HCT116 (cell line): ENCODE data around the gene CHD2. TPM values are rescaled to one million over a fixed set of nuclear protein-coding genes. Genes with fewer than 3 reads are reported as not detected.

Experiments
- ATAC-seq: fragments of 200-7000 bp; cut with Tn5 transposase; 2 replicates; pipeline ENCODE4 v1.9.1; 2020; ENCODE audit warnings: mild to moderate bottlenecking, moderate library complexity
- BruUV-seq: library from RNA; stranded (reverse); fragments of 400-500 nt; replicated peaks from 2 replicates; lab custom pipeline; 2021; lab: Mats Ljungman, UMichigan
- CTCF ChIA-PET: fragments of 300-600 bp; sonication (Branson Sonifier 250); formaldehyde crosslinking; loops from one replicate; lab custom pipeline; 2021; ENCODE audit warnings: antibody characterized with exemption; lab: Charles Lee
- POLR2A ChIA-PET: fragments of 300-600, 350-600 bp; sonication (Branson Sonifier 250); formaldehyde crosslinking; loops from one replicate; lab custom pipeline; 2021; ENCODE audit warnings: antibody characterized with exemption; lab: Charles Lee
- RAD21 ChIA-PET, 2 experiments: fragments of 300-600 bp; sonication (Branson Sonifier 250); formaldehyde crosslinking; loops; one replicate each; lab custom pipeline; 2023; ENCODE audit warnings: low total read pairs in 2 of 2; ENCODE audit not compliant: uncharacterized antibody in 2 of 2, unreplicated experiment in 2 of 2, low non-redundant PET in 1 of 2; lab: Charles Lee
- DNase-seq: peaks from one replicate; pipeline ENCODE4 v3.0.0-alpha.2; 2010; ENCODE audit warnings: low read depth, low spot score
- H2AFZ ChIP-seq: fragments of 200-600 bp; shearing (Covaris generic), sonication (generic); 2 replicates; pipeline ENCODE4 v1.6.1; 2017; ENCODE audit warnings: low read depth, mixed run types, mixed read lengths, antibody characterized with exemption, low read length; ENCODE audit not compliant: poor library complexity, severe bottlenecking
- H3K27ac ChIP-seq: 2 replicates; pipeline ENCODE4 v1.5.1; 2012; ENCODE audit warnings: low read depth, low read length
- H3K27me3 ChIP-seq: fragments of 200-600 bp; sonication (generic); 2 replicates; pipeline ENCODE4 v1.6.1; 2016; ENCODE audit warnings: mixed run types, low read length, mixed read lengths; ENCODE audit not compliant: insufficient read depth
- H3K36me3 ChIP-seq, 2 experiments: fragments of 200-500 bp in 1 of 2; fragments of 200-600 bp in 1 of 2; sonication (Bioruptor generic) in 1 of 2; sonication (generic) in 1 of 2; 2 replicates each; pipeline versions ENCODE4 v1.5.1 to v1.6.1; 2014 to 2016; ENCODE audit warnings: low read length in 2 of 2, inconsistent platforms in 1 of 2, mixed read lengths in 1 of 2, mixed run types in 1 of 2; ENCODE audit not compliant: insufficient read depth in 2 of 2, control insufficient read depth in 1 of 2
- H3K4me1 ChIP-seq, 2 experiments: fragments of 200-600 bp in 1 of 2; sonication (generic) in 1 of 2; 2 replicates each; pipeline versions ENCODE4 v1.5.1 to v1.6.1; 2012 to 2017; ENCODE audit warnings: low read length in 2 of 2, inconsistent platforms in 1 of 2, mild to moderate bottlenecking in 1 of 2, mixed read lengths in 1 of 2, mixed run types in 1 of 2, moderate library complexity in 1 of 2; ENCODE audit not compliant: insufficient read depth in 2 of 2, control insufficient read depth in 1 of 2
- H3K4me2 ChIP-seq: fragments of 200-600 bp; sonication (generic); 2 replicates; pipeline ENCODE4 v1.6.1; 2017; ENCODE audit warnings: mixed run types, low read length, mixed read lengths
- H3K4me3 ChIP-seq, 2 experiments: fragments of 200-600 bp in 1 of 2; sonication (generic) in 1 of 2; replicated peaks in 1 of 2; 2 replicates each; pipeline ENCODE4 v1.5.1; 2011 to 2016; ENCODE audit warnings: low read length in 2 of 2, control low read depth in 1 of 2, low read depth in 1 of 2, mild to moderate bottlenecking in 1 of 2, mixed read lengths in 1 of 2, mixed run types in 1 of 2
- H3K79me2 ChIP-seq: fragments of 200-600 bp; sonication (generic); 2 replicates; pipeline ENCODE4 v1.6.1; 2017; ENCODE audit warnings: mild to moderate bottlenecking, mixed run types, low read length, moderate library complexity, mixed read lengths; ENCODE audit not compliant: insufficient read depth
- H3K9ac ChIP-seq: fragments of 200-600 bp; sonication (generic); 2 replicates; pipeline ENCODE4 v1.6.1; 2016; ENCODE audit warnings: low read length, mixed read lengths
- H3K9me2 ChIP-seq: fragments of 200-600 bp; sonication (generic), shearing (Covaris generic); 2 replicates; pipeline ENCODE4 v1.6.1; 2017; ENCODE audit warnings: mixed run types, mild to moderate bottlenecking, moderate library complexity; ENCODE audit not compliant: insufficient read depth
- H3K9me3 ChIP-seq, 2 experiments: fragments of 200-500 bp in 1 of 2; fragments of 200-600 bp in 1 of 2; sonication (Bioruptor generic) in 1 of 2; sonication (generic) in 1 of 2; 2 replicates each; pipeline ENCODE4 v1.6.1; 2014 to 2017; ENCODE audit warnings: low read length in 2 of 2, mixed read lengths in 2 of 2, inconsistent platforms in 1 of 2, low read depth in 1 of 2, mild to moderate bottlenecking in 1 of 2, mixed run types in 1 of 2, moderate library complexity in 1 of 2; ENCODE audit not compliant: control insufficient read depth in 1 of 2, insufficient read depth in 1 of 2
- H4K20me1 ChIP-seq: fragments of 200-600 bp; sonication (generic), shearing (Covaris generic); 2 replicates; pipeline ENCODE4 v1.6.1; 2017; ENCODE audit warnings: mixed run types, mild to moderate bottlenecking, moderate library complexity; ENCODE audit not compliant: insufficient read depth
- ATF3 ChIP-seq: IDR thresholded peaks from 2 replicates; pipeline ENCODE4 v1.6.1; 2012
- CBX3 ChIP-seq: IDR thresholded peaks from 2 replicates; pipeline ENCODE4 v1.6.1; 2012; ENCODE audit warnings: low read depth
- EZH2 ChIP-seq: fragments of 200-600 bp; sonication (generic); IDR thresholded peaks from 2 replicates; pipeline ENCODE4 v1.6.1; 2017; ENCODE audit warnings: antibody characterized with exemption, mixed run types
- FOSL1 ChIP-seq: IDR thresholded peaks from 2 replicates; pipeline ENCODE4 v1.6.1; 2012; ENCODE audit warnings: low read depth
- JUND ChIP-seq: IDR thresholded peaks from 2 replicates; pipeline ENCODE4 v1.6.1; 2012
- POLR2A ChIP-seq: IDR thresholded peaks from 2 replicates; pipeline ENCODE4 v1.7.0; 2011; ENCODE audit warnings: borderline replicate concordance; ENCODE audit not compliant: insufficient read depth, insufficient read length; ENCODE audit errors: extremely low read depth
- POLR2AphosphoS5 ChIP-seq: IDR thresholded peaks from 2 replicates; pipeline ENCODE4 v1.6.1; 2011; ENCODE audit warnings: mild to moderate bottlenecking, low read depth, low read length, moderate library complexity
- RAD21 ChIP-seq: IDR thresholded peaks from 2 replicates; pipeline ENCODE4 v1.6.1; 2012; ENCODE audit warnings: low read depth, mild to moderate bottlenecking
- SIN3A ChIP-seq: IDR thresholded peaks from 2 replicates; pipeline ENCODE4 v1.6.1; 2012; ENCODE audit warnings: low read depth
- YY1 ChIP-seq: IDR thresholded peaks from 2 replicates; pipeline ENCODE4 v1.6.1; 2011; ENCODE audit warnings: low read length, low read depth, moderate library complexity, mild to moderate bottlenecking; ENCODE audit not compliant: insufficient replicate concordance; ENCODE audit errors: extremely low read depth
- intact Hi-C: fragments of 100-400 bp; cut with micrococcal nuclease; formaldehyde crosslinking; loops from 2 replicates; pipeline ENCODE4 v1.10.0; 2022
- total RNA-seq: library from RNA; stranded (reverse); gene quantifications from one replicate; pipeline ENCODE4 v1.2.1, GENCODE V29; 2021; ENCODE audit not compliant: unreplicated experiment
- TF ChIP-seq, protein P1 (sequence below), 3 experiments: fragments of 200-600 bp in 1 of 3; sonication (generic) in 1 of 3; IDR thresholded peaks in 2 of 3; conservative IDR thresholded peaks in 1 of 3; 2 replicates each; pipeline ENCODE4 v1.5.1; 2012 to 2017; ENCODE audit warnings: low read depth in 2 of 3, low read length in 2 of 3, antibody characterized with exemption in 1 of 3, borderline replicate concordance in 1 of 3, control low read depth in 1 of 3, mild to moderate bottlenecking in 1 of 3, mixed read lengths in 1 of 3, mixed run types in 1 of 3, moderate library complexity in 1 of 3; ENCODE audit not compliant: insufficient read depth in 1 of 3
- TF ChIP-seq, protein P2 (sequence below): IDR thresholded peaks from 2 replicates; pipeline ENCODE4 v1.6.1; 2012; ENCODE audit warnings: low read depth
- TF ChIP-seq, protein P3 (sequence below): IDR thresholded peaks from 2 replicates; pipeline ENCODE4 v1.6.1; 2011; ENCODE audit warnings: mild to moderate bottlenecking, low read length, moderate library complexity; ENCODE audit not compliant: insufficient replicate concordance; ENCODE audit errors: extremely low read depth

Gene CHD2
- total RNA-seq, 1 experiment from 2014 or later = 116 TPM

GRCh38 chr15:93047621-93048425, 147.7 kb downstream of the CHD2 start (continued):
- TF ChIP-seq, protein P1, sequence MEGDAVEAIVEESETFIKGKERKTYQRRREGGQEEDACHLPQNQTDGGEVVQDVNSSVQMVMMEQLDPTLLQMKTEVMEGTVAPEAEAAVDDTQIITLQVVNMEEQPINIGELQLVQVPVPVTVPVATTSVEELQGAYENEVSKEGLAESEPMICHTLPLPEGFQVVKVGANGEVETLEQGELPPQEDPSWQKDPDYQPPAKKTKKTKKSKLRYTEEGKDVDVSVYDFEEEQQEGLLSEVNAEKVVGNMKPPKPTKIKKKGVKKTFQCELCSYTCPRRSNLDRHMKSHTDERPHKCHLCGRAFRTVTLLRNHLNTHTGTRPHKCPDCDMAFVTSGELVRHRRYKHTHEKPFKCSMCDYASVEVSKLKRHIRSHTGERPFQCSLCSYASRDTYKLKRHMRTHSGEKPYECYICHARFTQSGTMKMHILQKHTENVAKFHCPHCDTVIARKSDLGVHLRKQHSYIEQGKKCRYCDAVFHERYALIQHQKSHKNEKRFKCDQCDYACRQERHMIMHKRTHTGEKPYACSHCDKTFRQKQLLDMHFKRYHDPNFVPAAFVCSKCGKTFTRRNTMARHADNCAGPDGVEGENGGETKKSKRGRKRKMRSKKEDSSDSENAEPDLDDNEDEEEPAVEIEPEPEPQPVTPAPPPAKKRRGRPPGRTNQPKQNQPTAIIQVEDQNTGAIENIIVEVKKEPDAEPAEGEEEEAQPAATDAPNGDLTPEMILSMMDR (IDR thresholded peaks at IDR 0.05 in 2 of 3, conservative IDR thresholded peaks at IDR 0.05 in 1 of 3; ENCODE audit: borderline replicate concordance in 1 of 3, insufficient read depth in 1 of 3, low read depth in 2 of 3, low read length in 2 of 3) = no peak

GRCh38 chr15:93048426-93048721, 148.2 kb downstream of the CHD2 start:
- intact Hi-C loops = no loop called here
- CTCF ChIA-PET = interaction anchor here (0.6 kb wide), 1 partner anchor 10 kb away, joined by 3 read pairs; no protein-coding TSS in a partner anchor
- H2AFZ ChIP-seq = no peak overlapping the region
- TF ChIP-seq POLR2A = no peak
- no peak for TF ChIP-seq JUND
- no peak for TF ChIP-seq YY1
- TF ChIP-seq, protein P2, sequence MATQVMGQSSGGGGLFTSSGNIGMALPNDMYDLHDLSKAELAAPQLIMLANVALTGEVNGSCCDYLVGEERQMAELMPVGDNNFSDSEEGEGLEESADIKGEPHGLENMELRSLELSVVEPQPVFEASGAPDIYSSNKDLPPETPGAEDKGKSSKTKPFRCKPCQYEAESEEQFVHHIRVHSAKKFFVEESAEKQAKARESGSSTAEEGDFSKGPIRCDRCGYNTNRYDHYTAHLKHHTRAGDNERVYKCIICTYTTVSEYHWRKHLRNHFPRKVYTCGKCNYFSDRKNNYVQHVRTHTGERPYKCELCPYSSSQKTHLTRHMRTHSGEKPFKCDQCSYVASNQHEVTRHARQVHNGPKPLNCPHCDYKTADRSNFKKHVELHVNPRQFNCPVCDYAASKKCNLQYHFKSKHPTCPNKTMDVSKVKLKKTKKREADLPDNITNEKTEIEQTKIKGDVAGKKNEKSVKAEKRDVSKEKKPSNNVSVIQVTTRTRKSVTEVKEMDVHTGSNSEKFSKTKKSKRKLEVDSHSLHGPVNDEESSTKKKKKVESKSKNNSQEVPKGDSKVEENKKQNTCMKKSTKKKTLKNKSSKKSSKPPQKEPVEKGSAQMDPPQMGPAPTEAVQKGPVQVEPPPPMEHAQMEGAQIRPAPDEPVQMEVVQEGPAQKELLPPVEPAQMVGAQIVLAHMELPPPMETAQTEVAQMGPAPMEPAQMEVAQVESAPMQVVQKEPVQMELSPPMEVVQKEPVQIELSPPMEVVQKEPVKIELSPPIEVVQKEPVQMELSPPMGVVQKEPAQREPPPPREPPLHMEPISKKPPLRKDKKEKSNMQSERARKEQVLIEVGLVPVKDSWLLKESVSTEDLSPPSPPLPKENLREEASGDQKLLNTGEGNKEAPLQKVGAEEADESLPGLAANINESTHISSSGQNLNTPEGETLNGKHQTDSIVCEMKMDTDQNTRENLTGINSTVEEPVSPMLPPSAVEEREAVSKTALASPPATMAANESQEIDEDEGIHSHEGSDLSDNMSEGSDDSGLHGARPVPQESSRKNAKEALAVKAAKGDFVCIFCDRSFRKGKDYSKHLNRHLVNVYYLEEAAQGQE = no peak
- no peak for TF ChIP-seq EZH2
- no peak for TF ChIP-seq FOSL1
- TF ChIP-seq POLR2AphosphoS5 = no peak
- TF ChIP-seq ATF3 = no peak
- TF ChIP-seq, protein P3, sequence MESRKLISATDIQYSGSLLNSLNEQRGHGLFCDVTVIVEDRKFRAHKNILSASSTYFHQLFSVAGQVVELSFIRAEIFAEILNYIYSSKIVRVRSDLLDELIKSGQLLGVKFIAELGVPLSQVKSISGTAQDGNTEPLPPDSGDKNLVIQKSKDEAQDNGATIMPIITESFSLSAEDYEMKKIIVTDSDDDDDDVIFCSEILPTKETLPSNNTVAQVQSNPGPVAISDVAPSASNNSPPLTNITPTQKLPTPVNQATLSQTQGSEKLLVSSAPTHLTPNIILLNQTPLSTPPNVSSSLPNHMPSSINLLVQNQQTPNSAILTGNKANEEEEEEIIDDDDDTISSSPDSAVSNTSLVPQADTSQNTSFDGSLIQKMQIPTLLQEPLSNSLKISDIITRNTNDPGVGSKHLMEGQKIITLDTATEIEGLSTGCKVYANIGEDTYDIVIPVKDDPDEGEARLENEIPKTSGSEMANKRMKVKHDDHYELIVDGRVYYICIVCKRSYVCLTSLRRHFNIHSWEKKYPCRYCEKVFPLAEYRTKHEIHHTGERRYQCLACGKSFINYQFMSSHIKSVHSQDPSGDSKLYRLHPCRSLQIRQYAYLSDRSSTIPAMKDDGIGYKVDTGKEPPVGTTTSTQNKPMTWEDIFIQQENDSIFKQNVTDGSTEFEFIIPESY = no peak
- no peak for TF ChIP-seq CBX3
- TF ChIP-seq, protein P1 (IDR thresholded peaks at IDR 0.05 in 2 of 3, conservative IDR thresholded peaks at IDR 0.05 in 1 of 3; ENCODE audit: borderline replicate concordance in 1 of 3, insufficient read depth in 1 of 3, low read depth in 2 of 3, low read length in 2 of 3) = no peak
- no peak for TF ChIP-seq SIN3A
- TF ChIP-seq RAD21 = no peak
- POLR2A ChIA-PET = no interaction called here
- RAD21 ChIA-PET = no interaction called here
- H3K9ac ChIP-seq = no peak overlapping the region
- no peaks in the 10 kb centered on the region for H4K20me1 ChIP-seq
- no peaks in the 10 kb centered on the region for H3K27me3 ChIP-seq
- H3K4me3 ChIP-seq = no peak overlapping the region
- ATAC-seq = no peak
- no peak overlapping the region for H3K4me2 ChIP-seq
- H3K9me3 ChIP-seq = no peaks in the 10 kb centered on the region
- no peaks in the 10 kb centered on the region for H3K79me2 ChIP-seq
- no peak overlapping the region for H3K27ac ChIP-seq
- no peaks in the 10 kb centered on the region for H3K9me2 ChIP-seq
- no TSS peak for BruUV-seq
- DNase-seq = no peak
- no peaks in the 10 kb centered on the region for H3K4me1 ChIP-seq
- H3K36me3 ChIP-seq = no peaks in the 10 kb centered on the region
